SK-N-SH treated with all-trans-retinoic acid at 6 μM for 48 hours (cell line): Measurements from ENCODE around the gene NIP7.

Experiments
- ATAC-seq: fragments of 200-7000 bp; cut with Tn5 transposase; 3 replicates; pipeline ENCODE4 v1.9.1; 2020; ENCODE audit warnings: mild to moderate bottlenecking, moderate library complexity
- ARNTL ChIP-seq: fragments of 450-650 bp; formaldehyde crosslinking; IDR thresholded peaks from 2 replicates; pipeline ENCODE4 v1.5.0; 2020; ENCODE audit warnings: low read depth, mild to moderate bottlenecking, moderate library complexity, borderline replicate concordance
- BACH2 ChIP-seq: fragments of 250-450 bp; sonication (Bioruptor Pico); IDR thresholded peaks from 2 replicates; pipeline ENCODE4 v1.9.0; 2021; ENCODE audit warnings: mild to moderate bottlenecking, borderline replicate concordance
- CSDC2 ChIP-seq: fragments of 250-450 bp; sonication (Bioruptor Pico); IDR thresholded peaks from 2 replicates; pipeline ENCODE4 v1.5.0; 2020; ENCODE audit warnings: mild to moderate bottlenecking, moderate library complexity
- ESRRG ChIP-seq: fragments of 250-450 bp; sonication (Bioruptor Pico); IDR thresholded peaks from 2 replicates; pipeline ENCODE4 v1.6.1; 2021; ENCODE audit warnings: mild to moderate bottlenecking
- GLIS3 ChIP-seq: fragments of 250-450 bp; sonication (Bioruptor Pico); IDR thresholded peaks from 2 replicates; pipeline ENCODE4 v1.5.0; 2020; ENCODE audit warnings: mild to moderate bottlenecking, moderate library complexity
- ISL1 ChIP-seq: fragments of 250-450 bp; sonication (Bioruptor Pico); IDR thresholded peaks from 2 replicates; pipeline ENCODE4 v2.1.2; 2022; ENCODE audit warnings: mild to moderate bottlenecking, moderate library complexity
- OSR1 ChIP-seq: fragments of 250-450 bp; sonication (Bioruptor Pico); IDR thresholded peaks from 2 replicates; pipeline ENCODE4 v1.8.0; 2022; ENCODE audit warnings: moderate library complexity, mild to moderate bottlenecking, inconsistent platforms
- RARB ChIP-seq: fragments of 250-450 bp; sonication (Bioruptor Pico); IDR thresholded peaks from 2 replicates; pipeline ENCODE4 v1.8.0; 2021; ENCODE audit warnings: mild to moderate bottlenecking, moderate library complexity
- SNAI2 ChIP-seq: fragments of 250-450 bp; sonication (Bioruptor Pico); IDR thresholded peaks from 2 replicates; pipeline ENCODE4 v1.5.0; 2020; ENCODE audit warnings: mild to moderate bottlenecking, moderate library complexity
- TCF4 ChIP-seq: fragments of 250-450 bp; sonication (Bioruptor Pico); IDR thresholded peaks from 2 replicates; pipeline ENCODE4 v1.8.0; 2021; ENCODE audit warnings: mild to moderate bottlenecking, moderate library complexity, borderline replicate concordance
- TOX ChIP-seq: fragments of 250-450 bp; sonication (Bioruptor Pico); IDR thresholded peaks from 2 replicates; pipeline ENCODE4 v1.8.0; 2021; ENCODE audit warnings: mild to moderate bottlenecking, moderate library complexity, borderline replicate concordance
- ZC3H10 ChIP-seq: fragments of 250-450 bp; sonication (Bioruptor Pico); IDR thresholded peaks from 2 replicates; pipeline ENCODE4 v1.5.1; 2021; ENCODE audit warnings: mild to moderate bottlenecking, moderate library complexity
- ZFP3 ChIP-seq: fragments of 250-450 bp; sonication (Bioruptor Pico); IDR thresholded peaks from 2 replicates; pipeline ENCODE4 v1.5.0; 2020; ENCODE audit warnings: mild to moderate bottlenecking, moderate library complexity
- ZFP30 ChIP-seq: fragments of 450-650 bp; formaldehyde crosslinking; IDR thresholded peaks from 2 replicates; pipeline ENCODE4 v1.5.0; 2022; ENCODE audit warnings: mild to moderate bottlenecking, moderate library complexity
- ZNF565 ChIP-seq: fragments of 450-650 bp; formaldehyde crosslinking; conservative IDR thresholded peaks from 2 replicates; pipeline ENCODE4 v1.5.0; 2020; ENCODE audit warnings: low read depth, mild to moderate bottlenecking, moderate library complexity
- ZNF70 ChIP-seq: fragments of 450-650 bp; formaldehyde crosslinking; IDR thresholded peaks from 2 replicates; pipeline ENCODE4 v1.5.0; 2020; ENCODE audit warnings: mild to moderate bottlenecking, moderate library complexity
- ZNF8 ChIP-seq: fragments of 450-650 bp; formaldehyde crosslinking; IDR thresholded peaks from 2 replicates; pipeline ENCODE4 v1.5.0; 2020; ENCODE audit warnings: mild to moderate bottlenecking, moderate library complexity
- TF ChIP-seq, protein P1 (sequence below): fragments of 250-450 bp; sonication (Bioruptor Pico); IDR thresholded peaks from 2 replicates; pipeline ENCODE4 v1.5.1; 2020; ENCODE audit warnings: low read depth, mild to moderate bottlenecking, moderate library complexity
- TF ChIP-seq, protein P2 (sequence below): fragments of 250-450 bp; sonication (Bioruptor Pico); IDR thresholded peaks from 2 replicates; pipeline ENCODE4 v1.5.1; 2021; ENCODE audit warnings: mild to moderate bottlenecking, moderate library complexity
- TF ChIP-seq, protein P3 (sequence below): fragments of 250-450 bp; sonication (Bioruptor Pico); IDR thresholded peaks from 2 replicates; pipeline ENCODE4 v1.8.0; 2021; ENCODE audit warnings: low read depth, mild to moderate bottlenecking, moderate library complexity, borderline replicate concordance
- TF ChIP-seq, protein P4 (sequence below): fragments of 250-450 bp; sonication (Bioruptor Pico); IDR thresholded peaks from 2 replicates; pipeline ENCODE4 v1.8.0; 2020; ENCODE audit warnings: mild to moderate bottlenecking, moderate library complexity, borderline replicate concordance
- TF ChIP-seq, protein P5 (sequence below): fragments of 250-450 bp; sonication (Bioruptor Pico); IDR thresholded peaks from 2 replicates; pipeline ENCODE4 v1.5.0; 2020; ENCODE audit warnings: mild to moderate bottlenecking, moderate library complexity

Gene NIP7

DNA sequence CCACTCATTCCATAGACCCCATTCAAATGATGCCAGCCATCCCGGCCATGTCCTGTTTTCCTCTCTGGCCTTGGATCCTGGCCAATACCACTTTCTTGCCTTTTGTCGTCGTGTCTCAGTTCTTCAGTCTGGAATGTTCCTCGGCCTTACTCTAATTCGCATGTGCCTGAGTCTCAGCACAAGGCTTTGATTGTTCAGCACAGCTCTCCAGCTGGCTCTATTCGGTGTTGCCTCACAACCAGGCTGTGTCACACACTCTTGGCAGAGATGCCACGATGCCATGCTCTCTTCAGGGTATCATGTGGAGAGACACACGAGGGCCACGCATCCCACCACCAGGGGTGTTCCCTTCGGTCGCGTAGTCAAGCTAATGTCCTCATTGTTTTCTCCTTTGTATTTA is 30.3 kb upstream of the NIP7 start:
- no peak for ATAC-seq
- TF ChIP-seq TCF4 (CRISPR knock-in tag): no peak
- no peak for TF ChIP-seq OSR1
- TF ChIP-seq ESRRG: no peak
- TF ChIP-seq, all 23 proteins: peak for 0

DNA sequence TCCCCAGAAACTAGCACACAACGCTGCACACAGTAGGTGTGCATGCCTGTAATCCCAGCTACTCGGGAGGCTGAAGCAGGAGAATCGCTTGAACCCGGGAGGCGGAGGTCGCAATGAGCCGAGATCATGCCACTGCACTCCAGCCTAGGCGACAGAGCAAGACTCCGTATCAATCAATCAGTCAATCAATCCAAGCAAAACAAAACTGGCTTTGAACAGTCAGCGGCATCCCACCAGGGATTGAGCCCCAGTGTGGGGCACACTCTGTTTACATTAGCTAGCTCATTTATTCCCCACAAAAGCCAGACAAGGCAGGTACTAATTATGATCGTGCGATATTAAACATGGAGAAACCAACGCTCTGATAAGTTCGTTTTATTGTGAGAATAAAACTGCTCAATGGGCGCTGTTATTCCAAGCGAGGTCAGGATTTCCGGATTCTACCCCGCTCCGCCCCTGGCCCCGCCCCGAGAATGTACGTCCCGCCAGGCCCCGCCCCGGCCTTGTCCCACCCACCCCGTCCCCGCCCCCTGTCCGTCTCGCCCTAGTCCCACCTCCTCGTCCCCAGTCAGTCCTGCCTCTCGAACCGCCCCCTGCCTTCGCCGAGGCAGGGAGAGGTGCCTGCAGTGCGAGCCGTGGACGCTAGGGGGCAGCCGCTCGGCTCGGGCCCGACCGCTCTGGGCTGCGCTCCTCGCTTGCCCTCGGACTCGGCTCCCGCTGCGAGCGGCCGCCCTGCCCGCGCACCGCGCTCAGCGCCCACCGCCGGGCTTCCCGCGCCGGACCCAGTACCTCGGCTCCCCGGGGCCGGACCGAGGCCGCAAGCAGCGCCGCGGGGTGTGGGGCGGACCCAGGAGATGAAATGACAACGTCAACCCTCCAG is 28.7 kb upstream of the NIP7 start, which contains the start of gene VPS4A:
VPS4A (plus strand) TSS at position 698 of the 880 bp plus-strand sequence; CDS start at position 860, 162 bp downstream.
- TF ChIP-seq ARNTL (no peak), ZFP30 (no peak), ZFP3 (no peak), ESRRG (no peak), BACH2 (CRISPR knock-in tag) (no peak), RARB (CRISPR knock-in tag) (no peak), CSDC2 (CRISPR knock-in tag) (no peak), ZNF8 (CRISPR knock-in tag) (no peak), TOX (CRISPR knock-in tag) (no peak)
- TF ChIP-seq, protein P1, sequence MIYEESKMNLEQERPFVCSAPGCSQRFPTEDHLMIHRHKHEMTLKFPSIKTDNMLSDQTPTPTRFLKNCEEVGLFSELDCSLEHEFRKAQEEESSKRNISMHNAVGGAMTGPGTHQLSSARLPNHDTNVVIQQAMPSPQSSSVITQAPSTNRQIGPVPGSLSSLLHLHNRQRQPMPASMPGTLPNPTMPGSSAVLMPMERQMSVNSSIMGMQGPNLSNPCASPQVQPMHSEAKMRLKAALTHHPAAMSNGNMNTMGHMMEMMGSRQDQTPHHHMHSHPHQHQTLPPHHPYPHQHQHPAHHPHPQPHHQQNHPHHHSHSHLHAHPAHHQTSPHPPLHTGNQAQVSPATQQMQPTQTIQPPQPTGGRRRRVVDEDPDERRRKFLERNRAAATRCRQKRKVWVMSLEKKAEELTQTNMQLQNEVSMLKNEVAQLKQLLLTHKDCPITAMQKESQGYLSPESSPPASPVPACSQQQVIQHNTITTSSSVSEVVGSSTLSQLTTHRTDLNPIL (CRISPR knock-in tag): no peak
- TF ChIP-seq, protein P2, sequence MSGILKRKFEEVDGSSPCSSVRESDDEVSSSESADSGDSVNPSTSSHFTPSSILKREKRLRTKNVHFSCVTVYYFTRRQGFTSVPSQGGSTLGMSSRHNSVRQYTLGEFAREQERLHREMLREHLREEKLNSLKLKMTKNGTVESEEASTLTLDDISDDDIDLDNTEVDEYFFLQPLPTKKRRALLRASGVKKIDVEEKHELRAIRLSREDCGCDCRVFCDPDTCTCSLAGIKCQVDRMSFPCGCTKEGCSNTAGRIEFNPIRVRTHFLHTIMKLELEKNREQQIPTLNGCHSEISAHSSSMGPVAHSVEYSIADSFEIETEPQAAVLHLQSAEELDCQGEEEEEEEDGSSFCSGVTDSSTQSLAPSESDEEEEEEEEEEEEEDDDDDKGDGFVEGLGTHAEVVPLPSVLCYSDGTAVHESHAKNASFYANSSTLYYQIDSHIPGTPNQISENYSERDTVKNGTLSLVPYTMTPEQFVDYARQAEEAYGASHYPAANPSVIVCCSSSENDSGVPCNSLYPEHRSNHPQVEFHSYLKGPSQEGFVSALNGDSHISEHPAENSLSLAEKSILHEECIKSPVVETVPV (CRISPR knock-in tag): no peak
- TF ChIP-seq, protein P3, sequence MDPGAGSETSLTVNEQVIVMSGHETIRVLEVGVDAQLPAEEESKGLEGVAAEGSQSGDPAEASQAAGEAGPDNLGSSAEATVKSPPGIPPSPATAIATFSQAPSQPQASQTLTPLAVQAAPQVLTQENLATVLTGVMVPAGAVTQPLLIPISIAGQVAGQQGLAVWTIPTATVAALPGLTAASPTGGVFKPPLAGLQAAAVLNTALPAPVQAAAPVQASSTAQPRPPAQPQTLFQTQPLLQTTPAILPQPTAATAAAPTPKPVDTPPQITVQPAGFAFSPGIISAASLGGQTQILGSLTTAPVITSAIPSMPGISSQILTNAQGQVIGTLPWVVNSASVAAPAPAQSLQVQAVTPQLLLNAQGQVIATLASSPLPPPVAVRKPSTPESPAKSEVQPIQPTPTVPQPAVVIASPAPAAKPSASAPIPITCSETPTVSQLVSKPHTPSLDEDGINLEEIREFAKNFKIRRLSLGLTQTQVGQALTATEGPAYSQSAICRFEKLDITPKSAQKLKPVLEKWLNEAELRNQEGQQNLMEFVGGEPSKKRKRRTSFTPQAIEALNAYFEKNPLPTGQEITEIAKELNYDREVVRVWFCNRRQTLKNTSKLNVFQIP (CRISPR knock-in tag): no peak
- TF ChIP-seq, protein P4, sequence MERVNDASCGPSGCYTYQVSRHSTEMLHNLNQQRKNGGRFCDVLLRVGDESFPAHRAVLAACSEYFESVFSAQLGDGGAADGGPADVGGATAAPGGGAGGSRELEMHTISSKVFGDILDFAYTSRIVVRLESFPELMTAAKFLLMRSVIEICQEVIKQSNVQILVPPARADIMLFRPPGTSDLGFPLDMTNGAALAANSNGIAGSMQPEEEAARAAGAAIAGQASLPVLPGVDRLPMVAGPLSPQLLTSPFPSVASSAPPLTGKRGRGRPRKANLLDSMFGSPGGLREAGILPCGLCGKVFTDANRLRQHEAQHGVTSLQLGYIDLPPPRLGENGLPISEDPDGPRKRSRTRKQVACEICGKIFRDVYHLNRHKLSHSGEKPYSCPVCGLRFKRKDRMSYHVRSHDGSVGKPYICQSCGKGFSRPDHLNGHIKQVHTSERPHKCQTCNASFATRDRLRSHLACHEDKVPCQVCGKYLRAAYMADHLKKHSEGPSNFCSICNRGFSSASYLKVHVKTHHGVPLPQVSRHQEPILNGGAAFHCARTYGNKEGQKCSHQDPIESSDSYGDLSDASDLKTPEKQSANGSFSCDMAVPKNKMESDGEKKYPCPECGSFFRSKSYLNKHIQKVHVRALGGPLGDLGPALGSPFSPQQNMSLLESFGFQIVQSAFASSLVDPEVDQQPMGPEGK (CRISPR knock-in tag): no peak

DNA sequence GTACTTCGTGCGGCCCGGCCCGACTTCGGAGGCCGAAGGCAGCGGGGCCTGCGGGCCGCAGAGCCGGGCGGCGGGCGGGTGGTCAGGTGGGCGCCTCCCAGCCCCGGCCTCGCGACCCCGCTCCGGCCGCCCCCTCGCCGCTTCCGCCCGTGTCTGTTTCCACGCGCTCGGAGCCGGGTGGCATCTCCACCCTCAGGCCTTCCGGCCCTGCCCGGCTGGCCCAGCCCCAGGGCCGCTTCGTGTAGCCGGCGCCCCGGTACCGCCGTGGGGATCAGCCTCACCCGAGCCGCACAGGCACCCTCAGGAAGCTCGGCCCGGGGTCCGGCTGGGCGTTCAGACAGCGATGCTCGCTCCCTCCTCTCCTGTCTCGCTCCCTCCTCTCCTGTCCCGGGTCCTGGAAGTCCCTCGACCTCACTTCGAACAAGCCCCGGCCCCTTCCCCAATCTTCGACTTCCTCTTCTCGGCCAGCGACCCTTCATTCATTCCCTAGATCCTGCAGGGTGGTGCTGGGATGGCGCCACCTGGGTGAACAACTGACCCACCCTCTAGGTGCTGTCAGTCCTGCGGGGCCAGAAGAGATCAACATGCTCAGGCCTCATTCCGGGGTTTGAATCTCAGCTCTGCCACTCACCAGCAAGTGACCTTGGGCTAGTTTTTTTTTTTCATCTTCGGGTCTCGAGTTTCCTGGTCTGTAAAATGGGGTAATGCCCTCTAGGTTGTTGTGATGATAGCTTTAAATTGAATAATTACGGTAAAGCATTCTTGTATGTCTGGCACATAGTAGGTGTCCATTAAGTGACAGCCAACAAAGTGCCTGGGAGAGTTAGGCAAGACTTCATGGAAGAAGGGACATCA is 27.8 kb upstream of the NIP7 start:
- TF ChIP-seq ZNF8 (CRISPR knock-in tag) (no peak), ESRRG (no peak), ZFP3 (no peak)
- peak; percentile 59 for ATAC-seq

More for the DNA sequence above, 28.7 kb upstream of the NIP7 start, which contains the start of gene VPS4A:
- peak; percentile 95 for ATAC-seq

DNA sequence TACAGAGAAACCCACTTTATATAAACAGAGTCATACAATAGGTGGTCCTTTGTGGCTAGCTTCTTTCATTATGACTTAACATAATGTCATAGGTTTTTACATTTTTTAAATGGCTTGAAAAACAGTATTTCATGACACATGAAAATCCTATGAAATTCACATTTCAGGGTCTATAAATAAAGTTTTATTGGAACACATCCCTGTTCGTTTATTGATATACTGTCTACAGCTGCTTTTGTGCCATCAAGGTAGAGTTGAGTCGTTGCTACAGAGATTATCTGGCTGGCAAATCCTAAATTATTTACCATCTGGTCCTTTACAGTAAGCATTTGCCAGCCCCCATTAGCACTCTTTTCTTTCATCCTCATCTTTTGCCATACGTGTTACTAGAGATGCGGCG is 26.1 kb upstream of the NIP7 start:
- no peak for TF ChIP-seq ZC3H10 (CRISPR knock-in tag)
- no peak for TF ChIP-seq TCF4 (CRISPR knock-in tag)
- TF ChIP-seq, protein P5, sequence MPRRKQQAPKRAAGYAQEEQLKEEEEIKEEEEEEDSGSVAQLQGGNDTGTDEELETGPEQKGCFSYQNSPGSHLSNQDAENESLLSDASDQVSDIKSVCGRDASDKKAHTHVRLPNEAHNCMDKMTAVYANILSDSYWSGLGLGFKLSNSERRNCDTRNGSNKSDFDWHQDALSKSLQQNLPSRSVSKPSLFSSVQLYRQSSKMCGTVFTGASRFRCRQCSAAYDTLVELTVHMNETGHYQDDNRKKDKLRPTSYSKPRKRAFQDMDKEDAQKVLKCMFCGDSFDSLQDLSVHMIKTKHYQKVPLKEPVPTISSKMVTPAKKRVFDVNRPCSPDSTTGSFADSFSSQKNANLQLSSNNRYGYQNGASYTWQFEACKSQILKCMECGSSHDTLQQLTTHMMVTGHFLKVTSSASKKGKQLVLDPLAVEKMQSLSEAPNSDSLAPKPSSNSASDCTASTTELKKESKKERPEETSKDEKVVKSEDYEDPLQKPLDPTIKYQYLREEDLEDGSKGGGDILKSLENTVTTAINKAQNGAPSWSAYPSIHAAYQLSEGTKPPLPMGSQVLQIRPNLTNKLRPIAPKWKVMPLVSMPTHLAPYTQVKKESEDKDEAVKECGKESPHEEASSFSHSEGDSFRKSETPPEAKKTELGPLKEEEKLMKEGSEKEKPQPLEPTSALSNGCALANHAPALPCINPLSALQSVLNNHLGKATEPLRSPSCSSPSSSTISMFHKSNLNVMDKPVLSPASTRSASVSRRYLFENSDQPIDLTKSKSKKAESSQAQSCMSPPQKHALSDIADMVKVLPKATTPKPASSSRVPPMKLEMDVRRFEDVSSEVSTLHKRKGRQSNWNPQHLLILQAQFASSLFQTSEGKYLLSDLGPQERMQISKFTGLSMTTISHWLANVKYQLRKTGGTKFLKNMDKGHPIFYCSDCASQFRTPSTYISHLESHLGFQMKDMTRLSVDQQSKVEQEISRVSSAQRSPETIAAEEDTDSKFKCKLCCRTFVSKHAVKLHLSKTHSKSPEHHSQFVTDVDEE (CRISPR knock-in tag): no peak
- no peak for TF ChIP-seq ESRRG
- no peak for TF ChIP-seq ARNTL
- no peak for TF ChIP-seq SNAI2 (CRISPR knock-in tag)
- TF ChIP-seq CSDC2 (CRISPR knock-in tag): no peak
- TF ChIP-seq ZFP3: no peak
- no peak for TF ChIP-seq ZFP30
- TF ChIP-seq BACH2 (CRISPR knock-in tag): no peak
- no peak for TF ChIP-seq RARB (CRISPR knock-in tag)
- TF ChIP-seq ZNF565: no peak
- TF ChIP-seq GLIS3: no peak
- TF ChIP-seq OSR1: no peak
- TF ChIP-seq ZNF70 (CRISPR knock-in tag): no peak
- TF ChIP-seq ISL1 (CRISPR knock-in tag): no peak
- TF ChIP-seq TOX (CRISPR knock-in tag): no peak
- TF ChIP-seq, protein P4 (CRISPR knock-in tag): no peak

More for the DNA sequence above, 26.1 kb upstream of the NIP7 start:
- ATAC-seq: no peak
